Measurements from ENCODE around the gene IL23A. TPM values are rescaled to one million over a fixed set of nuclear protein-coding genes. Genes with fewer than 3 reads are reported as not detected.

IL23A gene
- total RNA-seq, 1 donor from 2014 or later = 5.6 TPM

- intact Hi-C loops (cut with micrococcal nuclease) = no loop called here
- H3K27ac Mint-ChIP-seq = no peak overlapping the region
- ATAC-seq (ENCODE audit: low read depth) = no peak
- DNase-seq = no peak
- H3K27me3 Mint-ChIP-seq = no peaks in the 10 kb centered on the region
- H3K9me3 Mint-ChIP-seq = no peaks in the 10 kb centered on the region
- H3K4me1 Mint-ChIP-seq = peaks cover 25% of the 10 kb centered on the region
- H3K4me3 Mint-ChIP-seq = no peak overlapping the region
- ChIA-PET CTCF (no interaction called here), POLR2A (no interaction called here)
- H3K36me3 Mint-ChIP-seq (ENCODE audit: low read depth) = peaks cover 26% of the 10 kb centered on the region
- TF ChIP-seq CTCF (IDR thresholded peaks at IDR 0.05) = no peak
These were observed 34.4 kb upstream of the IL23A start for GRCh38 chr12:56304276-56304675.

- H3K27ac Mint-ChIP-seq = no peak overlapping the region
These were observed 33.7 kb upstream of the IL23A start for GRCh38 chr12:56304872-56305590.

GRCh38 chr12:56307221-56307965, 31.3 kb upstream of the IL23A start:
- TF ChIP-seq CTCF (IDR thresholded peaks at IDR 0.05) = no peak
- Mint-ChIP-seq H3K27me3 (no peaks in the 10 kb centered on the region), H3K4me1 (peaks cover 1% of the 10 kb centered on the region), H3K9me3 (no peaks in the 10 kb centered on the region), H3K27ac (no peak overlapping the region), H3K4me3 (no peak overlapping the region), H3K36me3 (ENCODE audit: low read depth) (peaks cover 44% of the 10 kb centered on the region)
- DNase-seq (no peak), ATAC-seq (ENCODE audit: low read depth) (no peak)
- intact Hi-C loops (cut with micrococcal nuclease) = no loop called here
- POLR2A ChIA-PET = interaction anchor here (0.5 to 1.0 kb wide), 2 partner anchors 9 to 18 kb away, joined by 3 to 4 read pairs; partner anchors contain the start of gene CNPY2
- CTCF ChIA-PET = no interaction called here

More at GRCh38 chr12:56304872-56305590, 33.7 kb upstream of the IL23A start:
- Mint-ChIP-seq H3K27me3 (no peaks in the 10 kb centered on the region), H3K4me3 (no peak overlapping the region), H3K9me3 (no peaks in the 10 kb centered on the region), H3K36me3 (ENCODE audit: low read depth) (peaks cover 30% of the 10 kb centered on the region), H3K4me1 (peaks cover 23% of the 10 kb centered on the region)
- ATAC-seq (ENCODE audit: low read depth) = no peak
- intact Hi-C loops (cut with micrococcal nuclease) = no loop called here
- ChIA-PET CTCF (no interaction called here), POLR2A (no interaction called here)
- no peak for DNase-seq
- TF ChIP-seq CTCF (IDR thresholded peaks at IDR 0.05) = no peak

GRCh38 chr12:56308714-56309113, 30.0 kb upstream of the IL23A start:
- ChIA-PET POLR2A (interaction anchor here (0.5 to 1.1 kb wide), 3 partner anchors 25 to 42 kb away, joined by 3 read pairs; partner anchors contain the start of genes COQ10A and PAN2), CTCF (no interaction called here)
- no peak for TF ChIP-seq CTCF (IDR thresholded peaks at IDR 0.05)
- intact Hi-C loops (cut with micrococcal nuclease) = no loop called here
- no peaks in the 10 kb centered on the region for H3K9me3 Mint-ChIP-seq
- H3K4me3 Mint-ChIP-seq = no peak overlapping the region
- DNase-seq = no peak
- H3K27ac Mint-ChIP-seq = no peak overlapping the region
- H3K27me3 Mint-ChIP-seq = no peaks in the 10 kb centered on the region
- ATAC-seq (ENCODE audit: low read depth) = no peak
- H3K36me3 Mint-ChIP-seq (ENCODE audit: low read depth) = peaks cover 47% of the 10 kb centered on the region
- no peaks in the 10 kb centered on the region for H3K4me1 Mint-ChIP-seq

- no peaks in the 10 kb centered on the region for H3K9me3 Mint-ChIP-seq
- no peak for TF ChIP-seq CTCF (IDR thresholded peaks at IDR 0.05)
- H3K27me3 Mint-ChIP-seq = no peaks in the 10 kb centered on the region
- H3K4me1 Mint-ChIP-seq = peaks cover 16% of the 10 kb centered on the region
- CTCF ChIA-PET = interaction anchor here (0.6 to 0.8 kb wide), 2 partner anchors 42 to 153 kb away, joined by 3 read pairs; no protein-coding TSS in a partner anchor
- intact Hi-C loops (cut with micrococcal nuclease) = no loop called here
- no peak for DNase-seq
- no peak overlapping the region for H3K4me3 Mint-ChIP-seq
- H3K27ac Mint-ChIP-seq = no peak overlapping the region
- no peak for ATAC-seq (ENCODE audit: low read depth)
- POLR2A ChIA-PET = interaction anchor here (0.8 kb wide), 1 partner anchor 153 kb away, joined by 4 read pairs; no protein-coding TSS in a partner anchor
- peaks cover 53% of the 10 kb centered on the region for H3K36me3 Mint-ChIP-seq (ENCODE audit: low read depth)
These were observed 27.7 kb upstream of the IL23A start for GRCh38 chr12:56311003-56311402.

Measured in activated B cell treated with CpG ODN at 0.5 μM for 24 hours (primary cell).